Natural killer cell (primary cell): ENCODE results near the gene CBY1. TPM values are rescaled to one million over a fixed set of nuclear protein-coding genes. Genes with fewer than 3 reads are reported as not detected.
"Not testable (repeated sequence)": the region's sequence is repeated elsewhere in the genome, so short reads cannot be mapped to it uniquely, and the experiment has no call there.

Experiments
- ATAC-seq, 3 donors: fragments of 150-1000 bp in 2 of 3; fragments of 200-7000 bp in 1 of 3; cut with Tn5 transposase; 1 replicate in 1 of 3; 2 replicates in 2 of 3; pipeline ENCODE4 v1.10.0; 2021; ENCODE audit warnings: mild to moderate bottlenecking in 2 of 3, moderate library complexity in 2 of 3
- DNase-seq, 2 donors: peaks; one replicate each; pipeline versions ENCODE4 v3.0.0 to v3.0.0-alpha.2; 2013 to 2021; ENCODE audit warnings: mixed read lengths in 1 of 2
- H3K27ac ChIP-seq: one replicate; pipeline ENCODE4 v1.5.1; 2013; ENCODE audit warnings: mild to moderate bottlenecking, low read length
- H3K27me3 ChIP-seq: one replicate; pipeline ENCODE4 v1.6.1; 2013; ENCODE audit warnings: low read length; ENCODE audit not compliant: control insufficient read depth, insufficient read depth
- H3K36me3 ChIP-seq: one replicate; pipeline ENCODE4 v1.6.1; 2013; ENCODE audit warnings: low read length; ENCODE audit not compliant: control insufficient read depth, insufficient read depth
- H3K4me1 ChIP-seq: one replicate; pipeline ENCODE4 v1.6.1; 2013; ENCODE audit warnings: low read length; ENCODE audit not compliant: control insufficient read depth, insufficient read depth
- H3K4me3 ChIP-seq: one replicate; pipeline ENCODE4 v1.5.1; 2013; ENCODE audit warnings: low read length
- H3K9me3 ChIP-seq: one replicate; pipeline ENCODE4 v1.6.1; 2013; ENCODE audit warnings: low read length; ENCODE audit not compliant: control insufficient read depth, insufficient read depth
- H3K27ac Mint-ChIP-seq, 2 donors: one replicate each; pipeline ENCODE4 v1.8.0; 2022; ENCODE audit warnings: mild to moderate bottlenecking in 2 of 2, mixed read lengths in 2 of 2, moderate library complexity in 1 of 2
- H3K27me3 Mint-ChIP-seq, 2 donors: one replicate each; pipeline ENCODE4 v1.8.0; 2022; ENCODE audit warnings: low read depth in 2 of 2, mixed read lengths in 2 of 2
- H3K36me3 Mint-ChIP-seq: one replicate; pipeline ENCODE4 v1.8.0; 2022; ENCODE audit warnings: mixed read lengths
- H3K4me1 Mint-ChIP-seq, 2 donors: one replicate each; pipeline ENCODE4 v1.8.0; 2022; ENCODE audit warnings: mixed read lengths in 2 of 2
- H3K4me3 Mint-ChIP-seq: one replicate; pipeline ENCODE4 v1.8.0; 2022; ENCODE audit warnings: mild to moderate bottlenecking, moderate library complexity, mixed read lengths
- H3K9me3 Mint-ChIP-seq, 2 donors: one replicate each; pipeline ENCODE4 v1.8.0; 2022; ENCODE audit warnings: mixed read lengths in 2 of 2
- WGBS: methylation state at CpG from one replicate; pipeline ENCODE4 v1.1.7; 2013; ENCODE audit warnings: missing lambda C conversion rate; ENCODE audit not compliant: insufficient coverage; 5-methylcytosine and 5-hydroxymethylcytosine counted together
- intact Hi-C: fragments of 100-400 bp; cut with micrococcal nuclease; formaldehyde crosslinking; loops from one replicate; pipeline ENCODE4 v1.14.2; 2022
- total RNA-seq, 4 donors: library from RNA; stranded (reverse); fragments of 120-200 nt in 1 of 4; gene quantifications; one replicate each; pipeline versions ENCODE4 v1.2.3 to v1.2.4, GENCODE V29; 2013 to 2022
- TF ChIP-seq, protein P1 (sequence below): fragments of 200-600 bp; IDR thresholded peaks from one replicate; pipeline ENCODE4 v1.8.0; 2022; ENCODE audit warnings: antibody characterized with exemption

Gene CBY1
- total RNA-seq, 3 donors from 2014 or later (not counting 1 experiment from before 2014, with no cell fraction given) = 8.2 to 10.9 (median 10.8) TPM

DNA sequence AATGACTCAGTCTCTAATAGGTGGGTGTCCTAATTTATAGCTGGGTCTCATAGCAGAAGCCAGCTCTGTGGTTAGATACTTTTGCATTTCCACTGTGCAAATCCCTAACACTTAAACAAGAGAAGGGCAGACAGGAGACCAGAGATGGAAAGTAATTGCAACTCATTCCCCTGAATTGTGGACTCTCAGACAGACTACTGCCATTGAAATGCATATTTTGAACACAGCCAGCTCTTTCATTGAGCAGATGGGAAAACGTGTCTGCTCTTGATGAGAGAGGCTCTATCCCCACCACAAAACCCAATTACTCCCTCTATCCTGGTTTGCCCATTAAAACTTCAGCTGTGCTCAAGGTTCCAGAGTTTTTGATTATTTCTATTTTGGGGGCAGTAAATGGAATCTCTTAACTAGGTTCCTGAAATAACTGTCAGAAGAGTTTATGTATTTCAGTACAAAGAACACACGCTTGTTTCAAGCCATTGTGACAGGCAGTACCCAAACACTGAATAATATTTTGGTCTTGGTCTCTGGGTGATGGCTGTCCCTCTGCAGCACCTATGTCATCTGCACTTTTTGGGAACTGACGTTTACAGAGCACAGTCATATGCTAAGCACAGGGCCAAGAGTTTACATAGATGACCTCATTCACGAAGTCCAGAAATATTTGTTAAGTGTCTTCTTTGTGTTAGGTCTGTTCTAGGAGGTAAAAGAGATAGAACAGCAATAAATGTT lies 41.9 kb upstream of the CBY1 start:
- Mint-ChIP-seq H3K27ac (no peak overlapping the region), H3K4me3 (no peak overlapping the region), H3K9me3 (peaks cover 3 to 4% of the 10 kb centered on the region in 2 donors), H3K27me3 (peaks cover 16 to 23% of the 10 kb centered on the region in 2 donors), H3K4me1 (no peaks in the 10 kb centered on the region), H3K36me3 (peaks cover 13% of the 10 kb centered on the region)
- Histone ChIP-seq H3K4me3 (no peak overlapping the region), H3K9me3 (no peaks in the 10 kb centered on the region), H3K36me3 (no peaks in the 10 kb centered on the region), H3K27me3 (no peaks in the 10 kb centered on the region), H3K4me1 (no peaks in the 10 kb centered on the region), H3K27ac (no peak overlapping the region)
- no peak for DNase-seq
- ATAC-seq = no peak
- intact Hi-C loops = no loop called here
- TF ChIP-seq, protein P1, sequence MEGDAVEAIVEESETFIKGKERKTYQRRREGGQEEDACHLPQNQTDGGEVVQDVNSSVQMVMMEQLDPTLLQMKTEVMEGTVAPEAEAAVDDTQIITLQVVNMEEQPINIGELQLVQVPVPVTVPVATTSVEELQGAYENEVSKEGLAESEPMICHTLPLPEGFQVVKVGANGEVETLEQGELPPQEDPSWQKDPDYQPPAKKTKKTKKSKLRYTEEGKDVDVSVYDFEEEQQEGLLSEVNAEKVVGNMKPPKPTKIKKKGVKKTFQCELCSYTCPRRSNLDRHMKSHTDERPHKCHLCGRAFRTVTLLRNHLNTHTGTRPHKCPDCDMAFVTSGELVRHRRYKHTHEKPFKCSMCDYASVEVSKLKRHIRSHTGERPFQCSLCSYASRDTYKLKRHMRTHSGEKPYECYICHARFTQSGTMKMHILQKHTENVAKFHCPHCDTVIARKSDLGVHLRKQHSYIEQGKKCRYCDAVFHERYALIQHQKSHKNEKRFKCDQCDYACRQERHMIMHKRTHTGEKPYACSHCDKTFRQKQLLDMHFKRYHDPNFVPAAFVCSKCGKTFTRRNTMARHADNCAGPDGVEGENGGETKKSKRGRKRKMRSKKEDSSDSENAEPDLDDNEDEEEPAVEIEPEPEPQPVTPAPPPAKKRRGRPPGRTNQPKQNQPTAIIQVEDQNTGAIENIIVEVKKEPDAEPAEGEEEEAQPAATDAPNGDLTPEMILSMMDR = no peak
- 82% methylated on average over 4 of the region's 4 CpGs for WGBS

DNA sequence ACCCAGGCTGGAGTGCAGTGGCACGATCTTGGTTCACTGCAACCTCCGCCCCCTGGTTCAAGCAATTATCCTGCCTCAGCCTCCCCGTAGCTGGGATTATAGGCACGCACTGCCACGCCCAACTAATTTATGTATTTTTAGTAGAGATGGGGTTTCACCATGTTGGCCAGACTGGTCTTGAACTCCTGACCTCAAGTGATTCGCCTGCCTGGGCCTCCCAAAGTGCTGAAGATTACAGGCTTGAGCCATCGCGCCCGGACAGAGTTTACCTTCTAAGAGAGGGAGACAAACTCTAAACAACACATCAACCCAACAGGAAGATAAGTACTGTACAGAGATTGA lies 41.4 kb upstream of the CBY1 start:
- H3K9me3 ChIP-seq, intact Hi-C loops, H3K4me3 Mint-ChIP-seq, H3K27ac ChIP-seq, H3K27ac Mint-ChIP-seq, H3K27me3 ChIP-seq, H3K4me1 ChIP-seq, DNase-seq, H3K4me3 ChIP-seq, H3K36me3 ChIP-seq, H3K9me3 Mint-ChIP-seq, H3K4me1 Mint-ChIP-seq, ATAC-seq: not testable (repeated sequence)
- peaks cover 16 to 23% of the 10 kb centered on the region in 2 donors for H3K27me3 Mint-ChIP-seq
- 92% methylated on average over 9 of the region's 9 CpGs for WGBS
- peaks cover 13% of the 10 kb centered on the region for H3K36me3 Mint-ChIP-seq

DNA sequence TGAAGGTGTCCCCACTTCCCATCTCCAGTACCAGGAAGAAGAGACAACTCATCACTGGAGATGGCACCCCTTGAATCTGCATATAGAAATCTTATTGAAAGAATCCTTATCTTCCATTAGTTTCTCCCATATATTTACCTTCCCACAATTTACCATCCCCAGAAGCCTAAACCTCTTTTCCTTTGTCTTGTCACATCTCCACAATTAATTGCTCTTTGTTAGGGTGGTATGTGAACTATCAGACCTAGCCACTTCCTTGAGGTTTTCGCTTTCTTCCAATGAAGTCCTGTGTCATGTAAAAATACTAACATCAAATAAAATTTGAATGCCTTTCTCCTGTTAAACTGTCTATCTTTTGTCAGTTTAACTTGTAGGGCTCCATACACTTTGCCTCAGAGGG lies 38.2 kb upstream of the CBY1 start:
- intact Hi-C loops = no loop called here
- H3K4me3 ChIP-seq = no peak overlapping the region
- ATAC-seq = no peak
- no peaks in the 10 kb centered on the region for H3K36me3 ChIP-seq
- Mint-ChIP-seq H3K36me3 (peaks cover 13% of the 10 kb centered on the region), H3K9me3 (peaks cover 3 to 4% of the 10 kb centered on the region in 2 donors), H3K4me1 (no peaks in the 10 kb centered on the region), H3K27ac (no peak overlapping the region), H3K4me3 (no peak overlapping the region), H3K27me3 (peaks cover 16 to 18% of the 10 kb centered on the region in 2 donors)
- TF ChIP-seq, protein P1 = no peak
- no peaks in the 10 kb centered on the region for H3K27me3 ChIP-seq
- no peak for DNase-seq
- H3K9me3 ChIP-seq = no peaks in the 10 kb centered on the region
- H3K4me1 ChIP-seq = no peaks in the 10 kb centered on the region
- 100% methylated on average over 1 of the region's 1 CpG for WGBS
- no peak overlapping the region for H3K27ac ChIP-seq

GRCh38 chr22:38618682-38619081 lies 37.8 kb upstream of the CBY1 start:
- Histone ChIP-seq H3K27ac (no peak overlapping the region), H3K9me3 (no peaks in the 10 kb centered on the region), H3K4me3 (no peak overlapping the region), H3K27me3 (no peaks in the 10 kb centered on the region), H3K4me1 (no peaks in the 10 kb centered on the region), H3K36me3 (no peaks in the 10 kb centered on the region)
- H3K27ac Mint-ChIP-seq = no peak overlapping the region
- 89% methylated on average over 2 of the region's 2 CpGs for WGBS
- H3K4me1 Mint-ChIP-seq = no peaks in the 10 kb centered on the region
- TF ChIP-seq, protein P1 = no peak
- peaks cover 3 to 4% of the 10 kb centered on the region in 2 donors for H3K9me3 Mint-ChIP-seq
- intact Hi-C loops = no loop called here
- H3K36me3 Mint-ChIP-seq = peaks cover 13% of the 10 kb centered on the region
- ATAC-seq (no peak), DNase-seq (no peak)
- H3K27me3 Mint-ChIP-seq = peaks cover 16 to 18% of the 10 kb centered on the region in 2 donors
- no peak overlapping the region for H3K4me3 Mint-ChIP-seq
